ENCODE measurements around the gene SLC12A4. TPM values are rescaled to one million over a fixed set of nuclear protein-coding genes. Genes with fewer than 3 reads are reported as not detected.

SLC12A4 gene
- total RNA-seq, 1 experiment from 2014 or later = 33.2 TPM

DNA sequence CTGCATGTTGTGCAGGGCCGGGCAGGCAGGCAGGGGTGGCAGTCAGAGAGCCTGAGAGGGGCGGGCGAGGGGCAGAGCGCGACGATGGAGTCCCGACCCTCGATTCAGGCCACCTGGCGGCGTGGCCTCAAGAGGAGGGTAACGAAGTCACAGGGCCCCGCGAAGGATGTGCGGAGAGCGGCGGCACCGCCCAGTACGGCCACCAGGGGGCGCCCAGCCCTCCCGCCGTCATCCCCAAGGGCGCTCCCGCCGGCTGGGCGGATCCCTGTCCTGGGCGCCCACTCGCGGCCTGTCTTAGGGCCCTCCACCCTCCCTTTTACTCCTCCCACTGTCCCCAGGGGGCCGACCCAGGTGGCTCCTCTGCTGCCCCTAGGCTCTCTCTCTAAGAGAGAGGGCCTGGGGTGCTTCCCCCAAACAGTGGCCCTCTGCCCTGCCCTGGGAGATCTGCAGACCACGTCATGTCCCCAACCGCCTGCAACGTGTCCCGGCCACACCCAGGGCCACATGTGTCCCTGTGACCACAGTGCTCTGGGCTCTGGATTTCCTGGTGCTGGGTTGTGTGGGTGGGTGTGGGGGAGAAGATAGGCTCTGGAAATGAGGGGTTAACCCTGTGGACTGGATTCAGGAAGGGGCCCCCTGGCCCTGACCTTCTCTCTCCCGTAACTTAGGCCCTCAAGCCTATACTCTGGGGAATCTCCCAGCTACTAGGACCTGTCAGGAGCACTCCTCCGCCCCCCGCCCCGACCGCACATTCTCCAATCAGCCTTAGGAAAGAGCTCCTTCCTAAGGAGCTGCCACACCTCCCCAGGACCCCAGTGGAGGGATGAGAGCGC lies 25.0 kb upstream of the SLC12A4 start:
- Histone ChIP-seq H2AFZ (ENCODE audit: low read length) (peak overlapping the region; percentile 86), H3K9me2 (replicated peaks; ENCODE audit: low read length) (no peaks in the 10 kb centered on the region), H3K27ac (ENCODE audit: low read length) (no peak overlapping the region), H3K36me3 (ENCODE audit: low read depth, low read length) (no peaks in the 10 kb centered on the region), H4K20me1 (ENCODE audit: low read length) (no peaks in the 10 kb centered on the region), H3K79me2 (ENCODE audit: low read length) (no peaks in the 10 kb centered on the region), H3K4me2 (ENCODE audit: low read length) (peak overlapping the region; percentile 66; the same call in 1 of the 2 replicates), H3K4me1 (ENCODE audit: insufficient read depth, low read length) (peaks cover 4% of the 10 kb centered on the region; the same call in 1 of the 2 replicates), H3K27me3 (ENCODE audit: low read length) (no peaks in the 10 kb centered on the region), H3K9ac (ENCODE audit: low read length) (no peak overlapping the region), H3K9me3 (ENCODE audit: low read length) (no peaks in the 10 kb centered on the region), H3F3A (ENCODE audit: low read length, unreplicated experiment) (no peaks in the 10 kb centered on the region), H3K4me3 (ENCODE audit: low read length) (no peak overlapping the region)
- intact Hi-C loops (cut with micrococcal nuclease) = loop anchor here (1.0 kb wide), 1 partner anchor 47 kb away; no protein-coding TSS in a partner anchor
- no TSS peak for BruUV-seq (replicated peaks)
- CTCF ChIA-PET = interaction anchor here (0.6 kb wide), 1 partner anchor 38 kb away, joined by 3 read pairs; no protein-coding TSS in a partner anchor
- TF ChIP-seq CTCF (conservative IDR thresholded peaks at IDR 0.05; ENCODE audit: low read depth, low read length) (peak; percentile 79), EZH2phosphoT487 (IDR thresholded peaks at IDR 0.05; ENCODE audit: borderline replicate concordance, low read length) (no peak)
- POLR2A ChIA-PET (ENCODE audit: unreplicated experiment) = no interaction called here
- peak; percentile 66 for DNase-seq
- peak; percentile 96 for ATAC-seq

DNA sequence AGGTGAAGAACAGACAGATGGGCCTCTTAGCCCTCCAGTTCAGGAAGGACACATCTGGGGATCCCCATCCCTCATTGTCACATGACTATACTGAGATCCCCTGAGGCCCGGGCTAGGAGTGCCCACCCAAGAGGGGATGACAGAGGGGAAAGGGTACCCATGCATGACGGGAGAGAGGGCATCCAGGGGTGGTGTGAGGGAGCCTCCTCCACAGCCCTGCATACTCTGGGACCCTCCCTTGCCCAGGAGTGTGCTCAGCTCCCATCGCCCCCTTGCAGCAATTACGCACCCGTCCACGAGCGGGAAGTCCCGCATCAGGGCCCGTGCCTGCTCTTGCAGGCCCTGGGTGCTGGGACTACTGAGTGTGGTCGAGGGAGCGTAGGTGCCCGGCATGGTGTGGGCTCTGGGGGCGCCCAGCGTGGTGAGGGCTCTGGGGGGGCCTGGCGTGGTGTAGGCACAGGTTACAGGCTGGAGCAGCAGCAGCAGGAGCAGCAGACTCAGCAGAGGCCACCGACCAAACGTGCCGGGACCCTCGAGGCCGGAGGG lies 24.3 kb upstream of the SLC12A4 start:
- DNase-seq (no peak), ATAC-seq (no peak; the same call in 1 of the 2 replicates)
- H3F3A ChIP-seq (ENCODE audit: low read length, unreplicated experiment) = no peaks in the 10 kb centered on the region
- H3K4me1 ChIP-seq (ENCODE audit: insufficient read depth, low read length) = peaks cover 4% of the 10 kb centered on the region; the same call in 1 of the 2 replicates
- no peaks in the 10 kb centered on the region for H3K36me3 ChIP-seq (ENCODE audit: low read depth, low read length)
- no peak overlapping the region for H3K4me3 ChIP-seq (ENCODE audit: low read length)
- BruUV-seq (replicated peaks) = no TSS peak
- H3K27me3 ChIP-seq (ENCODE audit: low read length) = no peaks in the 10 kb centered on the region
- no peaks in the 10 kb centered on the region for H3K9me2 ChIP-seq (replicated peaks; ENCODE audit: low read length)
- no peaks in the 10 kb centered on the region for H3K9me3 ChIP-seq (ENCODE audit: low read length)
- H3K79me2 ChIP-seq (ENCODE audit: low read length) = no peaks in the 10 kb centered on the region
- intact Hi-C loops (cut with micrococcal nuclease) = loop anchor here (1.0 kb wide), 1 partner anchor 48 kb away; no protein-coding TSS in a partner anchor
- H3K4me2 ChIP-seq (ENCODE audit: low read length) = no peak overlapping the region
- H3K9ac ChIP-seq (ENCODE audit: low read length) = no peak overlapping the region
- H2AFZ ChIP-seq (ENCODE audit: low read length) = 0 out of 2 replicates have a peak overlapping the region, but pooled peaks have one; percentile 45
- CTCF ChIA-PET = no interaction called here
- TF ChIP-seq EZH2phosphoT487 (IDR thresholded peaks at IDR 0.05; ENCODE audit: borderline replicate concordance, low read length) (no peak), CTCF (conservative IDR thresholded peaks at IDR 0.05; ENCODE audit: low read depth, low read length) (no peak), EZH2 (IDR thresholded peaks at IDR 0.05; ENCODE audit: low read length, unreplicated experiment) (no peak)
- POLR2A ChIA-PET (ENCODE audit: unreplicated experiment) = no interaction called here
- H3K27ac ChIP-seq (ENCODE audit: low read length) = no peak overlapping the region
- H4K20me1 ChIP-seq (ENCODE audit: low read length) = no peaks in the 10 kb centered on the region

GRCh38 chr16:67990018-67990386 lies 21.6 kb upstream of the SLC12A4 start:
- H3K4me3 ChIP-seq (ENCODE audit: low read length) = no peak overlapping the region
- H3K27ac ChIP-seq (ENCODE audit: low read length) = no peak overlapping the region
- H3K9me2 ChIP-seq (replicated peaks; ENCODE audit: low read length) = no peaks in the 10 kb centered on the region
- BruUV-seq (replicated peaks) = no TSS peak
- no peaks in the 10 kb centered on the region for H3K36me3 ChIP-seq (ENCODE audit: low read depth, low read length)
- H3K4me1 ChIP-seq (ENCODE audit: insufficient read depth, low read length) = peaks cover 4% of the 10 kb centered on the region; the same call in 1 of the 2 replicates
- no peak for ATAC-seq
- TF ChIP-seq EZH2phosphoT487 (IDR thresholded peaks at IDR 0.05; ENCODE audit: borderline replicate concordance, low read length) = no peak
- no peak for TF ChIP-seq CTCF (conservative IDR thresholded peaks at IDR 0.05; ENCODE audit: low read depth, low read length)
- no peak for TF ChIP-seq EZH2 (IDR thresholded peaks at IDR 0.05; ENCODE audit: low read length, unreplicated experiment)
- no peak overlapping the region for H3K9ac ChIP-seq (ENCODE audit: low read length)
- H3K79me2 ChIP-seq (ENCODE audit: low read length) = no peaks in the 10 kb centered on the region
- H3K27me3 ChIP-seq (ENCODE audit: low read length) = no peaks in the 10 kb centered on the region
- DNase-seq = no peak
- H2AFZ ChIP-seq (ENCODE audit: low read length) = no peak overlapping the region
- H3F3A ChIP-seq (ENCODE audit: low read length, unreplicated experiment) = no peaks in the 10 kb centered on the region
- no peaks in the 10 kb centered on the region for H3K9me3 ChIP-seq (ENCODE audit: low read length)
- ChIA-PET CTCF (no interaction called here), POLR2A (ENCODE audit: unreplicated experiment) (no interaction called here)
- intact Hi-C loops (cut with micrococcal nuclease) = no loop called here
- H4K20me1 ChIP-seq (ENCODE audit: low read length) = no peaks in the 10 kb centered on the region
- H3K4me2 ChIP-seq (ENCODE audit: low read length) = no peak overlapping the region

Data from PC-3 (cell line).